Vagina (tissue), 2 donors: ENCODE results near the gene CFAP61.

ENCODE experiments used
- POLR2A ChIP-seq, 2 donors: fragments of 450-650 bp; IDR thresholded peaks; one replicate each; pipeline ENCODE4 v1.6.1; 2017; ENCODE audit warnings: antibody characterized with exemption in 2 of 2, mild to moderate bottlenecking in 2 of 2, moderate library complexity in 2 of 2
- POLR2AphosphoS5 ChIP-seq, 2 donors: sonication (generic); formaldehyde crosslinking; IDR thresholded peaks; one replicate each; pipeline ENCODE4 v1.9.0; 2017; ENCODE audit warnings: antibody characterized with exemption in 2 of 2, mild to moderate bottlenecking in 2 of 2, low read depth in 1 of 2; ENCODE audit not compliant: insufficient read depth in 1 of 2
- TF ChIP-seq, protein P1 (sequence below), 3 experiments: fragments of 450-650 bp in 2 of 3; fragments of 200-600 bp in 1 of 3; sonication (generic) in 1 of 3; IDR thresholded peaks; one replicate each; pipeline ENCODE4 v1.5.1; 2017 to 2019; ENCODE audit warnings: antibody characterized with exemption in 3 of 3, mild to moderate bottlenecking in 2 of 3, moderate library complexity in 2 of 3

- TF ChIP-seq POLR2A (IDR thresholded peaks at IDR 0.05) (no peak), POLR2AphosphoS5 (IDR thresholded peaks at IDR 0.05; ENCODE audit: insufficient read depth in 1 of 2, low read depth in 1 of 2) (no peak)
- TF ChIP-seq, protein P1, sequence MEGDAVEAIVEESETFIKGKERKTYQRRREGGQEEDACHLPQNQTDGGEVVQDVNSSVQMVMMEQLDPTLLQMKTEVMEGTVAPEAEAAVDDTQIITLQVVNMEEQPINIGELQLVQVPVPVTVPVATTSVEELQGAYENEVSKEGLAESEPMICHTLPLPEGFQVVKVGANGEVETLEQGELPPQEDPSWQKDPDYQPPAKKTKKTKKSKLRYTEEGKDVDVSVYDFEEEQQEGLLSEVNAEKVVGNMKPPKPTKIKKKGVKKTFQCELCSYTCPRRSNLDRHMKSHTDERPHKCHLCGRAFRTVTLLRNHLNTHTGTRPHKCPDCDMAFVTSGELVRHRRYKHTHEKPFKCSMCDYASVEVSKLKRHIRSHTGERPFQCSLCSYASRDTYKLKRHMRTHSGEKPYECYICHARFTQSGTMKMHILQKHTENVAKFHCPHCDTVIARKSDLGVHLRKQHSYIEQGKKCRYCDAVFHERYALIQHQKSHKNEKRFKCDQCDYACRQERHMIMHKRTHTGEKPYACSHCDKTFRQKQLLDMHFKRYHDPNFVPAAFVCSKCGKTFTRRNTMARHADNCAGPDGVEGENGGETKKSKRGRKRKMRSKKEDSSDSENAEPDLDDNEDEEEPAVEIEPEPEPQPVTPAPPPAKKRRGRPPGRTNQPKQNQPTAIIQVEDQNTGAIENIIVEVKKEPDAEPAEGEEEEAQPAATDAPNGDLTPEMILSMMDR (IDR thresholded peaks at IDR 0.05) = no peak
These were observed 307.3 kb downstream of the CFAP61 start for GRCh38 chr20:20359628-20360027.
